Right ventricle myocardium inferior (tissue), 1 donor: ENCODE data around the gene DGAT2. TPM values are rescaled to one million over a fixed set of nuclear protein-coding genes. Genes with fewer than 3 reads are reported as not detected.
A peak's percentile ranks its signal among the peaks of the same experiment; 100 is the strongest.

Experiments used
- ATAC-seq: fragments of 200-7000 bp; cut with Tn5 transposase; one replicate; pipeline ENCODE4 v1.9.1; 2020; ENCODE audit warnings: mild to moderate bottlenecking, moderate library complexity
- DNase-seq: peaks from one replicate; pipeline ENCODE4 v3.0.0; 2021; ENCODE audit errors: missing footprints
- intact Hi-C: fragments of 100-400 bp; cut with DNase I; formaldehyde crosslinking; loops from one replicate; pipeline ENCODE4 v1.11.0; 2022
- total RNA-seq: library from RNA; stranded (reverse); fragmentation: NEBNext Ultra II Directional; extraction: Animal tissue kit (Norgen Biotek cat#: 25700); gene quantifications from one replicate; pipeline ENCODE4 v1.2.1, GENCODE V29; 2021
- donor health status: DM: no; HTN: yes; CAD: no; lungs with severe emphysema.

Gene DGAT2
- total RNA-seq, 1 donor from 2014 or later, result 25.5 TPM

GRCh38 chr11:75811485-75811884 lies 42.9 kb downstream of the DGAT2 start:
- ATAC-seq, result no peak
- intact Hi-C loops, result no loop called here
- no peak for DNase-seq

- ATAC-seq, result no peak
- no peak for DNase-seq
- intact Hi-C loops, result no loop called here
Observed at GRCh38 chr11:75812542-75813040, 44.0 kb downstream of the DGAT2 start.

- DNase-seq (no peak), ATAC-seq (no peak)
- intact Hi-C loops, result no loop called here
Observed at GRCh38 chr11:75813124-75813523, 44.5 kb downstream of the DGAT2 start.

- intact Hi-C loops, result no loop called here
- ATAC-seq (no peak), DNase-seq (no peak)
Observed at GRCh38 chr11:75813622-75814039, 45.1 kb downstream of the DGAT2 start.

GRCh38 chr11:75814363-75814676 lies 45.7 kb downstream of the DGAT2 start:
- ATAC-seq, result no peak
- intact Hi-C loops, result no loop called here
- no peak for DNase-seq

- DNase-seq (peak; percentile 98), ATAC-seq (peak; percentile 98)
- intact Hi-C loops, result no loop called here
Observed at GRCh38 chr11:75814677-75815344, 46.2 kb downstream of the DGAT2 start, which contains the start of gene UVRAG. Gene UVRAG (plus strand): TSS chr11:75815210. CDS start chr11:75815408, 198 bp downstream.

GRCh38 chr11:75815345-75816168 lies 47.0 kb downstream of the DGAT2 start:
- peak; percentile 86 for DNase-seq
- intact Hi-C loops, result no loop called here
- ATAC-seq, result peak; percentile 14

- ATAC-seq, result no peak
- DNase-seq, result no peak
- intact Hi-C loops, result no loop called here
Observed at GRCh38 chr11:75816561-75817239, 48.1 kb downstream of the DGAT2 start.

GRCh38 chr11:75820645-75821044 lies 52.1 kb downstream of the DGAT2 start:
- DNase-seq (no peak), ATAC-seq (no peak)
- intact Hi-C loops, result no loop called here

GRCh38 chr11:75821202-75821601 lies 52.6 kb downstream of the DGAT2 start:
- intact Hi-C loops, result no loop called here
- ATAC-seq (no peak), DNase-seq (no peak)

GRCh38 chr11:75822541-75822940 lies 54.0 kb downstream of the DGAT2 start:
- ATAC-seq, result no peak
- no peak for DNase-seq
- intact Hi-C loops, result no loop called here

- no peak for DNase-seq
- ATAC-seq, result no peak
- intact Hi-C loops, result no loop called here
Observed at GRCh38 chr11:75823415-75823814, 54.8 kb downstream of the DGAT2 start.

- ATAC-seq, result no peak
- intact Hi-C loops, result no loop called here
- DNase-seq, result no peak
Observed at GRCh38 chr11:75823946-75824345, 55.4 kb downstream of the DGAT2 start.

GRCh38 chr11:75826461-75827230 lies 58.1 kb downstream of the DGAT2 start:
- intact Hi-C loops, result no loop called here
- ATAC-seq (peak; percentile 91), DNase-seq (no peak)

GRCh38 chr11:75827562-75827961 lies 59.0 kb downstream of the DGAT2 start:
- no peak for DNase-seq
- intact Hi-C loops, result no loop called here
- no peak for ATAC-seq

- no peak for ATAC-seq
- no peak for DNase-seq
- intact Hi-C loops, result no loop called here
Observed at GRCh38 chr11:75831915-75832502, 63.4 kb downstream of the DGAT2 start.

- intact Hi-C loops, result no loop called here
- ATAC-seq, result no peak
- no peak for DNase-seq
Observed at GRCh38 chr11:75834728-75835127, 66.2 kb downstream of the DGAT2 start.

GRCh38 chr11:75836417-75836816 lies 67.8 kb downstream of the DGAT2 start:
- intact Hi-C loops, result no loop called here
- DNase-seq, result no peak
- ATAC-seq, result peak; percentile 31

GRCh38 chr11:75839851-75840250 lies 71.3 kb downstream of the DGAT2 start:
- ATAC-seq, result no peak
- DNase-seq, result no peak
- intact Hi-C loops, result no loop called here
